Measurements from ENCODE around the gene IGSF22. TPM values are rescaled to one million over a fixed set of nuclear protein-coding genes. Genes with fewer than 3 reads are reported as not detected.

IGSF22 gene
- total and polyA plus RNA-seq, 9 donors, result 0.11 to 1.5 (median 1.0) TPM; not detected in 1

GRCh38 chr11:18757811-18758210 is 31.8 kb upstream of the IGSF22 start:
- peaks cover 6% of the 10 kb centered on the region for H3K4me1 ChIP-seq (ENCODE audit: insufficient read depth)
- H3K27ac ChIP-seq, result peak overlapping the region in 1 of 2 donors; percentile 52
- H3K27me3 ChIP-seq, result no peaks in the 10 kb centered on the region
- H3K36me3 ChIP-seq, result no peaks in the 10 kb centered on the region
- peak in 1 of 5 donors; percentile 47 for DNase-seq
- no peak overlapping the region for H3K4me3 ChIP-seq
- no peaks in the 10 kb centered on the region for H3K9me3 ChIP-seq
- intact Hi-C loops (cut with DNase I), result no loop called here
- 2 to 13% (median 4%) methylated on average over 3 of the region's 3 CpGs for WGBS, 3 donors
- no peak for TF ChIP-seq POLR2A (IDR thresholded peaks at IDR 0.05)
- no peak for TF ChIP-seq CTCF (IDR thresholded peaks at IDR 0.05)
- TF ChIP-seq EP300 (IDR thresholded peaks at IDR 0.05), result no peak

- 66 to 73% (median 68%) methylated on average over 2 of the region's 2 CpGs for WGBS, 3 donors
- Histone ChIP-seq H3K4me3 (no peak overlapping the region), H3K9me3 (no peaks in the 10 kb centered on the region), H3K27ac (peak overlapping the region in 1 of 2 donors; percentile 52), H3K36me3 (no peaks in the 10 kb centered on the region), H3K27me3 (no peaks in the 10 kb centered on the region), H3K4me1 (ENCODE audit: insufficient read depth) (peaks cover 6% of the 10 kb centered on the region)
- intact Hi-C loops (cut with DNase I), result no loop called here
- no peak for DNase-seq
- no peak for TF ChIP-seq EP300 (IDR thresholded peaks at IDR 0.05)
- TF ChIP-seq POLR2A (IDR thresholded peaks at IDR 0.05), result no peak
- no peak for TF ChIP-seq CTCF (IDR thresholded peaks at IDR 0.05)
These were observed 30.9 kb upstream of the IGSF22 start for GRCh38 chr11:18756889-18757288.

GRCh38 chr11:18754308-18754707 is 28.3 kb upstream of the IGSF22 start:
- intact Hi-C loops (cut with DNase I), result no loop called here
- 40 to 68% (median 46%) methylated on average over 5 of the region's 5 CpGs for WGBS, 3 donors
- Histone ChIP-seq H3K36me3 (no peaks in the 10 kb centered on the region), H3K4me3 (no peak overlapping the region), H3K9me3 (no peaks in the 10 kb centered on the region), H3K27ac (no peak overlapping the region), H3K4me1 (ENCODE audit: insufficient read depth) (peaks cover 6% of the 10 kb centered on the region), H3K27me3 (no peaks in the 10 kb centered on the region)
- no peak for DNase-seq
- no peak for TF ChIP-seq POLR2A (IDR thresholded peaks at IDR 0.05)
- TF ChIP-seq EP300 (IDR thresholded peaks at IDR 0.05), result no peak
- TF ChIP-seq CTCF (IDR thresholded peaks at IDR 0.05), result no peak

- Histone ChIP-seq H3K36me3 (no peaks in the 10 kb centered on the region), H3K4me3 (no peak overlapping the region), H3K27me3 (no peaks in the 10 kb centered on the region), H3K27ac (no peak overlapping the region), H3K9me3 (no peaks in the 10 kb centered on the region), H3K4me1 (ENCODE audit: insufficient read depth) (peaks cover 3% of the 10 kb centered on the region)
- intact Hi-C loops (cut with DNase I), result no loop called here
- 7 to 32% (median 9%) methylated on average over 3 of the region's 3 CpGs for WGBS, 3 donors
- DNase-seq, result no peak
- TF ChIP-seq CTCF (IDR thresholded peaks at IDR 0.05), result no peak
- no peak for TF ChIP-seq EP300 (IDR thresholded peaks at IDR 0.05)
- TF ChIP-seq POLR2A (IDR thresholded peaks at IDR 0.05), result no peak
These were observed 26.5 kb upstream of the IGSF22 start for GRCh38 chr11:18752502-18752901.

Measured in ovary (tissue), 9 donors.